Activated T-cell treated with anti-CD3 and anti-CD28 coated beads, Interleukin-2, amount 50 U/mL, for 72 hours (primary cell): Measurements from ENCODE around the gene INS. TPM values are rescaled to one million over a fixed set of nuclear protein-coding genes. Genes with fewer than 3 reads are reported as not detected.

ENCODE experiments used
- ATAC-seq, 2 donors: fragments of 150-1000 bp; cut with Tn5 transposase; replicated peaks in 1 of 2; 2 replicates each; pipeline ENCODE4 v1.10.0; 2021; ENCODE audit warnings: moderate library complexity in 2 of 2, mild to moderate bottlenecking in 1 of 2
- DNase-seq, 2 donors: peaks; one replicate each; pipeline ENCODE4 v3.0.0; 2021 to 2022; ENCODE audit warnings: mixed read lengths in 1 of 2
- H3K27ac Mint-ChIP-seq: one replicate; pipeline ENCODE4 v1.8.0; 2022; ENCODE audit warnings: mild to moderate bottlenecking, moderate library complexity, mixed read lengths
- H3K27me3 Mint-ChIP-seq: one replicate; pipeline ENCODE4 v1.8.0; 2022; ENCODE audit warnings: low read depth, mixed read lengths
- H3K36me3 Mint-ChIP-seq, 2 donors: one replicate each; pipeline ENCODE4 v1.8.0; 2022; ENCODE audit warnings: mixed read lengths in 2 of 2, mild to moderate bottlenecking in 1 of 2; ENCODE audit not compliant: insufficient read depth in 2 of 2
- H3K4me1 Mint-ChIP-seq: one replicate; pipeline ENCODE4 v1.8.0; 2022; ENCODE audit warnings: low read depth, mixed read lengths
- H3K4me3 Mint-ChIP-seq, 2 donors: one replicate each; pipeline ENCODE4 v1.8.0; 2022; ENCODE audit warnings: mild to moderate bottlenecking in 2 of 2, mixed read lengths in 2 of 2, moderate library complexity in 2 of 2
- H3K9me3 Mint-ChIP-seq, 2 donors: one replicate each; pipeline ENCODE4 v1.8.0; 2022; ENCODE audit warnings: mixed read lengths in 2 of 2
- total RNA-seq, 2 donors: library from RNA; stranded (reverse); gene quantifications; one replicate each; pipeline ENCODE4 v1.2.3, GENCODE V29; 2022

INS gene
- total RNA-seq, 2 donors from 2014 or later: not detected

- ATAC-seq: no peak
- Mint-ChIP-seq H3K27ac (no peak overlapping the region), H3K27me3 (peaks cover 75% of the 10 kb centered on the region), H3K9me3 (no peaks in the 10 kb centered on the region), H3K4me1 (peaks cover 11% of the 10 kb centered on the region), H3K36me3 (no peaks in the 10 kb centered on the region), H3K4me3 (peak overlapping the region; percentile 39 to 40)
- no peak for DNase-seq
These were observed 23.6 kb downstream of the INS start for GRCh38 chr11:2137202-2138067.

GRCh38 chr11:2136952-2137201 is 24.1 kb downstream of the INS start:
- Mint-ChIP-seq H3K4me1 (peaks cover 6% of the 10 kb centered on the region), H3K27ac (no peak overlapping the region), H3K4me3 (peak overlapping the region in 1 of 2 donors; percentile 45), H3K9me3 (peaks cover 0 to 1% of the 10 kb centered on the region in 2 donors), H3K36me3 (peaks cover 0 to under 1% of the 10 kb centered on the region in 2 donors), H3K27me3 (peaks cover 75% of the 10 kb centered on the region)
- DNase-seq (no peak), ATAC-seq (no peak)

GRCh38 chr11:2136209-2136951 is 24.6 kb downstream of the INS start:
- peaks cover 2 to 6% of the 10 kb centered on the region in 2 donors for H3K9me3 Mint-ChIP-seq
- no peak overlapping the region for H3K27ac Mint-ChIP-seq
- DNase-seq (no peak), ATAC-seq (no peak)
- peaks cover 75% of the 10 kb centered on the region for H3K27me3 Mint-ChIP-seq
- H3K4me3 Mint-ChIP-seq: peak overlapping the region in 1 of 2 donors; percentile 45
- H3K36me3 Mint-ChIP-seq: peaks cover 0 to 6% of the 10 kb centered on the region in 2 donors
- H3K4me1 Mint-ChIP-seq: peaks cover 4% of the 10 kb centered on the region

- ATAC-seq: no peak
- Mint-ChIP-seq H3K9me3 (peaks cover 4 to 8% of the 10 kb centered on the region in 2 donors), H3K36me3 (peaks cover 0 to 8% of the 10 kb centered on the region in 2 donors), H3K27ac (no peak overlapping the region), H3K27me3 (peaks cover 75% of the 10 kb centered on the region), H3K4me1 (no peaks in the 10 kb centered on the region), H3K4me3 (no peak overlapping the region)
- DNase-seq: no peak
These were observed 25.3 kb downstream of the INS start for GRCh38 chr11:2135648-2136201.

GRCh38 chr11:2135018-2135569 is 25.9 kb downstream of the INS start:
- no peak for ATAC-seq
- Mint-ChIP-seq H3K36me3 (peaks cover 0 to 8% of the 10 kb centered on the region in 2 donors), H3K27me3 (peaks cover 74% of the 10 kb centered on the region), H3K27ac (no peak overlapping the region), H3K9me3 (peaks cover 4 to 8% of the 10 kb centered on the region in 2 donors), H3K4me1 (no peaks in the 10 kb centered on the region), H3K4me3 (no peak overlapping the region)
- DNase-seq: no peak

- Mint-ChIP-seq H3K4me1 (no peaks in the 10 kb centered on the region), H3K27me3 (peaks cover 74% of the 10 kb centered on the region), H3K27ac (no peak overlapping the region), H3K9me3 (peaks cover 4 to 8% of the 10 kb centered on the region in 2 donors), H3K36me3 (peaks cover 0 to 8% of the 10 kb centered on the region in 2 donors), H3K4me3 (no peak overlapping the region)
- DNase-seq: no peak
- ATAC-seq: no peak
These were observed 26.7 kb downstream of the INS start for GRCh38 chr11:2134022-2135010.

- Mint-ChIP-seq H3K4me3 (no peak overlapping the region), H3K9me3 (peaks cover 4 to 8% of the 10 kb centered on the region in 2 donors), H3K4me1 (no peaks in the 10 kb centered on the region), H3K27me3 (peaks cover 78% of the 10 kb centered on the region), H3K36me3 (peaks cover 0 to 8% of the 10 kb centered on the region in 2 donors), H3K27ac (no peak overlapping the region)
- no peak for ATAC-seq
- no peak for DNase-seq
These were observed 27.6 kb downstream of the INS start for GRCh38 chr11:2133241-2134021.

- ATAC-seq: no peak
- Mint-ChIP-seq H3K36me3 (peaks cover 0 to 8% of the 10 kb centered on the region in 2 donors), H3K4me3 (no peak overlapping the region), H3K27me3 (peaks cover 75% of the 10 kb centered on the region), H3K9me3 (peaks cover 4 to 8% of the 10 kb centered on the region in 2 donors), H3K4me1 (no peaks in the 10 kb centered on the region), H3K27ac (no peak overlapping the region)
- DNase-seq: no peak
These were observed 28.2 kb downstream of the INS start for GRCh38 chr11:2132874-2133240.

GRCh38 chr11:2132246-2132645 is 28.8 kb downstream of the INS start:
- Mint-ChIP-seq H3K4me3 (no peak overlapping the region), H3K27me3 (peaks cover 70% of the 10 kb centered on the region), H3K36me3 (peaks cover 0 to 8% of the 10 kb centered on the region in 2 donors), H3K27ac (no peak overlapping the region), H3K9me3 (peaks cover 4 to 8% of the 10 kb centered on the region in 2 donors), H3K4me1 (no peaks in the 10 kb centered on the region)
- ATAC-seq (no peak), DNase-seq (no peak)

GRCh38 chr11:2131371-2132236 is 29.4 kb downstream of the INS start:
- peaks cover 64% of the 10 kb centered on the region for H3K27me3 Mint-ChIP-seq
- no peaks in the 10 kb centered on the region for H3K4me1 Mint-ChIP-seq
- no peak for ATAC-seq
- H3K27ac Mint-ChIP-seq: no peak overlapping the region
- DNase-seq: no peak
- peaks cover 4 to 8% of the 10 kb centered on the region in 2 donors for H3K9me3 Mint-ChIP-seq
- no peak overlapping the region for H3K4me3 Mint-ChIP-seq
- H3K36me3 Mint-ChIP-seq: peaks cover 0 to 8% of the 10 kb centered on the region in 2 donors

GRCh38 chr11:2130881-2131352 is 30.1 kb downstream of the INS start:
- H3K36me3 Mint-ChIP-seq: peaks cover 0 to 8% of the 10 kb centered on the region in 2 donors
- ATAC-seq (no peak), DNase-seq (no peak)
- peaks cover 57% of the 10 kb centered on the region for H3K27me3 Mint-ChIP-seq
- H3K27ac Mint-ChIP-seq: no peak overlapping the region
- H3K4me3 Mint-ChIP-seq: no peak overlapping the region
- H3K4me1 Mint-ChIP-seq: no peaks in the 10 kb centered on the region
- peaks cover 5 to 14% of the 10 kb centered on the region in 2 donors for H3K9me3 Mint-ChIP-seq
